ENCODE results near the gene IFITM1. TPM values are rescaled to one million over a fixed set of nuclear protein-coding genes. Genes with fewer than 3 reads are reported as not detected.
"Not testable (repeated sequence)": the region's sequence is repeated elsewhere in the genome, so short reads cannot be mapped to it uniquely, and the experiment has no call there.

The IFITM1 gene
- total RNA-seq, 1 donor from 2014 or later: 352 TPM

GRCh38 chr11:339963-340362, 26.1 kb downstream of the IFITM1 start:
- Mint-ChIP-seq H3K27me3 (ENCODE audit: unreplicated experiment) (peaks cover 5% of the 10 kb centered on the region), H3K9me3 (ENCODE audit: unreplicated experiment) (no peaks in the 10 kb centered on the region), H3K36me3 (ENCODE audit: unreplicated experiment) (no peaks in the 10 kb centered on the region), H3K4me3 (ENCODE audit: unreplicated experiment) (no peak overlapping the region), H3K4me1 (ENCODE audit: unreplicated experiment) (peaks cover 33% of the 10 kb centered on the region), H3K27ac (ENCODE audit: unreplicated experiment) (no peak overlapping the region)
- DNase-seq (ENCODE audit: extremely low spot score, unreplicated experiment): no peak
- TF ChIP-seq CTCF (IDR thresholded peaks at IDR 0.05): no peak

DNA sequence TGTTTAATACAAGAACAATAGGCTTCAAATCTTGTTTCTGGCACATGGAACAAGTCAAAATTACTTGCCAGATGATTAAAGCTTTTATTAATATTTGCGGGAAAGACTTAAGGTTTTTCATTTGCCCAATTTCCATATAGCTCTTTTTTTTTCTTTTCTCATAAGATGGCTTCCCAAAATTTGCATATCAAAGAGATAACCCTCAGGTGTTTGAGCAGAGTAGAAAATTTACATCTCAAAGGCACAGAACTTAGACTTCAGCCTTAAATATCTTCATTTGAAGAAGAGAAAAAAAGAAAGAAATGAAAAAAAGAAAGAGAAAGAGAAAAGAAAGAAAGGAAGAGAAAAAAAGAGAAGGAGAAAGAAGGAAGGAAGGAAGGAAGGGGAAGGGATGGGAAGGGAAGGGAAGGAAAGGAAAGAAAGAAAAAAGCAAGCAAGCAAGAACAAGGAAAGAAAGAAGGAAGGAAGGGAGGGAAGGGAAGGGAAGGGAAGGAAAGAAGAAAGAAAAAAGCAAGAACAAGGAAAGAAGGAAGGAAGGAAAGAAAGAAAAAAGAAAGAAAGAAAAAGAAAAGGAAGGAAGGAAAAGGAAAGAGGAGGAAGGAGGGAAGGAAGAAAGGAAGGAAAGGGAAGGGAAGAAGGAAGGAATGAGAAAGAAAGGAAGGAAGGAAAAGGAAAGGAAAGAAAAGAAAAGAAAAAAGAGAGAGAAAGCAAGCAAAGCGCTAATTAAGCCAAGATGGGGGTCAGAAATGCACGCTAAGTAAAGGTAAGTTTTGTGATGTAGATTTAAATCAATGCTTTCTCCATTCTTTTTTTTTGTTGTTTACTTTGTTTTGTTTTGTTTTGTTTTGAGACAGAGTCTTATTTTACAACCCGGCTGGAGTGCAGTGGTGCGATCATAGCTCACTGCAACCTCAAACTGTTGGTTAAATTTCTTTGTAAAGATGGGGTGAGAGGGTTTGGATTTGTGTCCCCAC, 27.0 kb downstream of the IFITM1 start:
- H3K27ac Mint-ChIP-seq (ENCODE audit: unreplicated experiment): no peak overlapping the region
- peaks cover 24% of the 10 kb centered on the region for H3K4me1 Mint-ChIP-seq (ENCODE audit: unreplicated experiment)
- DNase-seq (ENCODE audit: extremely low spot score, unreplicated experiment): no peak
- no peak overlapping the region for H3K4me3 Mint-ChIP-seq (ENCODE audit: unreplicated experiment)
- peaks cover 5% of the 10 kb centered on the region for H3K27me3 Mint-ChIP-seq (ENCODE audit: unreplicated experiment)
- no peak for TF ChIP-seq CTCF (IDR thresholded peaks at IDR 0.05)
- H3K36me3 Mint-ChIP-seq (ENCODE audit: unreplicated experiment): no peaks in the 10 kb centered on the region
- H3K9me3 Mint-ChIP-seq (ENCODE audit: unreplicated experiment): no peaks in the 10 kb centered on the region

DNA sequence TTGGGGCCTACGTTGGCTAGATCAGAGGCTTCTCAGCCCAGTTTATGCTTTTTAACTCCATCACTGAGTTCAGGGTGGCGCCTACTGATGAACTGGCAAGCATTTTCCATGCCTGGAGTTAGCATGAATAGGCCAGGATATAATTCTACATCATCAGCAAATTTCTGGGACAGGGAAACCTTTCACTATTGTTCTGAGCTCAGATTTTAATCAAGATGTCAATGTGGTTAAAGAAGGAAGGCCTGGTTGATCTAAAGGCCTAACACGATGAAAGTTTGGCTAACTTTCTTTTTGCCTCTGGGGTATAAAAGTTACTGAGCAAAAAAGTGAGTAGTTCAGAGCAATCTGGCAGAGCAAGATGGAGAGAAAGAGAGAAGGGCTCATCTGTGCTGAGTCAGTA, 28.5 kb downstream of the IFITM1 start:
- no peaks in the 10 kb centered on the region for H3K36me3 Mint-ChIP-seq (ENCODE audit: unreplicated experiment)
- H3K4me3 Mint-ChIP-seq (ENCODE audit: unreplicated experiment): no peak overlapping the region
- DNase-seq (ENCODE audit: extremely low spot score, unreplicated experiment): no peak
- H3K27ac Mint-ChIP-seq (ENCODE audit: unreplicated experiment): peak overlapping the region; percentile 55
- peaks cover 9% of the 10 kb centered on the region for H3K4me1 Mint-ChIP-seq (ENCODE audit: unreplicated experiment)
- peaks cover 5% of the 10 kb centered on the region for H3K27me3 Mint-ChIP-seq (ENCODE audit: unreplicated experiment)
- no peaks in the 10 kb centered on the region for H3K9me3 Mint-ChIP-seq (ENCODE audit: unreplicated experiment)
- TF ChIP-seq CTCF (IDR thresholded peaks at IDR 0.05): no peak

DNA sequence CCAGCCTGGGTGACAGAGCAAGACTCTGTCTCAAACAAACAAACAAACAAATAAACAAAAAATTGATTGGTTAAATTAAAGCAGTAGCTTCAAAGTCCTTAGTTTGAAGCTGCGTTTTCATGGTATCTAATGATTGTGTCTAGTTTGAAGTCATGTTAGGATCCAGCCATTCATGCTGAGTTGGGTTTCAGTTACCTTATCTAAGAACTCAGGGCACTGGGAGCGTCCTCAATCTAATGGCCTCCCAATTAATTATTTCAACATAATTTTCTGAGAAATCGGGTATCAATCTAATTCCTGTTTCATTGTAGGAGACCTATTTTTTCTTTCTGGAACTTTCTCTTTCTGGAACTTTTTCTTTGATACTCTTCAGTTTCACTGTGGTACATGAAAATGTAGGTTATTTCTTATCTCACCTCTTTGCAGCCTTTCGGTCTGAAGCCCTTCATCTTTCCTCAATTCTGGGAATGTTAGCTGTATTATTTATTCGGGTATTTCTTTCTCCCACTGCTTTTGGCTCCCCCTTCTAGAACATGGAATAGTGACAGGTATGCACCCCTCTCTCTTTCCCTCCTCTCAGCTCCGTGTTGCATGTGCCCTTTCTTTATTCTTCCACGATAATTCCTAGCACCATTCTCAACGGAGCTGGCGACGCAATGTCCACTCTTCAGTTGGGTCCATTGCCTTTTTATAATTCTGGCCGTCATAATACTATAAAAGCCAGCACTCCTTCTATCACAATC, 31.2 kb downstream of the IFITM1 start:
- Mint-ChIP-seq H3K36me3 (ENCODE audit: unreplicated experiment) (no peaks in the 10 kb centered on the region), H3K4me1 (ENCODE audit: unreplicated experiment) (peaks cover 4% of the 10 kb centered on the region), H3K9me3 (ENCODE audit: unreplicated experiment) (no peaks in the 10 kb centered on the region), H3K27ac (ENCODE audit: unreplicated experiment) (no peak overlapping the region), H3K4me3 (ENCODE audit: unreplicated experiment) (no peak overlapping the region), H3K27me3 (ENCODE audit: unreplicated experiment) (peaks cover 5% of the 10 kb centered on the region)
- no peak for DNase-seq (ENCODE audit: extremely low spot score, unreplicated experiment)
- TF ChIP-seq CTCF (IDR thresholded peaks at IDR 0.05): no peak

DNA sequence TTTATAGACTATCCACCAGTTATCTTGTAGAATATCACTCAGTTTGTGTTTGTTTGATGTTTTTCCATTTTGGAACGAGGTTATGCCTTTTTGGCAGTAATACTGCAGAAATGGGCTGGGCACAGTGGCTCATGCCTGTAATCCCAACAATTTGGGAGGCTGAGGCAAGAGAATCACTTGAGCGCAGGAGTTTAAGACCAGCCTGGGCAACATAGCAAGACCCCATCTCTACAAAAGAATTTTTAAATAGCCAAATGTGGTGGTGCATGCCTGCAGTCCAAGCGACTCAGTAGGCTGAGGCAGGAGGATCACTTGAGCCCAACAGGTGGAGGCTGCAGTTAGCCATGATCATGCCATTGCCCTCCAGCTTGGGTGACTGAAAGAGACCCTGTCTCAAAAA, 32.7 kb downstream of the IFITM1 start:
- no peak for TF ChIP-seq CTCF (IDR thresholded peaks at IDR 0.05)
- no peak overlapping the region for H3K27ac Mint-ChIP-seq (ENCODE audit: unreplicated experiment)

DNA sequence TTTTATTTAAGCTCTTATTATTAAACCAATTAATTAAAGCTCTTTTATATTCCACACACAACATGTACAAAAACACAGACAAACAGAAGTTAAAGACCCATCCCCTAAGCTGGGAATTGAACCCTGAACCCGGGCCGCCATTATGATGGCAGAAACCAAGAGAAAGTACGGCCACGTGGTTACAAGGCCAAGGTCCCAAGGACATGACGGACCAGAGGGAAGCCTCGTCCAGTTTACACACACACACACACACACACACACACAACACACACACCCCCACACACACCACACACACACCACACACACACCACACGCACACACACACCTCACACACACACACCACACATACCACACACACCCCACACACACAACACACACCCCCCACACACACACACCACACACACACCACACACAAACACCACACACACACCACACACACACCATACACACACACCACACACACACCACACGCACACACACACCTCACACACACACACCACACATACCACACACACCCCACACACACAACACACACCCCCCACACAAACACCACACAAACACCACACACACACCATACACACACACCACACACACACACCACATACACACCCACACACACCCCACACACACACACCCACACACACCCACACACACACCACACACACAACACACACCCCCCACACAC, 35.6 kb downstream of the IFITM1 start:
- H3K4me3 Mint-ChIP-seq (ENCODE audit: unreplicated experiment); H3K27me3 Mint-ChIP-seq (ENCODE audit: unreplicated experiment); H3K36me3 Mint-ChIP-seq (ENCODE audit: unreplicated experiment); H3K9me3 Mint-ChIP-seq (ENCODE audit: unreplicated experiment); DNase-seq (ENCODE audit: extremely low spot score, unreplicated experiment); H3K27ac Mint-ChIP-seq (ENCODE audit: unreplicated experiment): not testable (repeated sequence)
- H3K4me1 Mint-ChIP-seq (ENCODE audit: unreplicated experiment): peaks cover 29% of the 10 kb centered on the region

More for the DNA sequence above, 32.7 kb downstream of the IFITM1 start:
- no peaks in the 10 kb centered on the region for H3K27me3 Mint-ChIP-seq (ENCODE audit: unreplicated experiment)
- no peak overlapping the region for H3K4me3 Mint-ChIP-seq (ENCODE audit: unreplicated experiment)
- peaks cover 13% of the 10 kb centered on the region for H3K4me1 Mint-ChIP-seq (ENCODE audit: unreplicated experiment)
- DNase-seq (ENCODE audit: extremely low spot score, unreplicated experiment): no peak
- H3K9me3 Mint-ChIP-seq (ENCODE audit: unreplicated experiment): no peaks in the 10 kb centered on the region
- no peaks in the 10 kb centered on the region for H3K36me3 Mint-ChIP-seq (ENCODE audit: unreplicated experiment)
